GM12801 (cell line): ENCODE measurements around the gene HERPUD1.

Source experiments
- CTCF ChIP-seq: IDR thresholded peaks from one replicate; pipeline ENCODE4 v1.5.1; 2011; ENCODE audit warnings: control low read depth; ENCODE audit not compliant: insufficient read length; ENCODE audit errors: extremely low read depth

Gene HERPUD1

GRCh38 chr16:56933828-56934598 is 2.1 kb downstream of the HERPUD1 start:
- no peak for TF ChIP-seq CTCF

GRCh38 chr16:56935201-56935600 is 3.3 kb downstream of the HERPUD1 start:
- no peak for TF ChIP-seq CTCF

GRCh38 chr16:56936491-56936890 is 4.5 kb downstream of the HERPUD1 start:
- no peak for TF ChIP-seq CTCF

GRCh38 chr16:56936950-56937349 is 5.0 kb downstream of the HERPUD1 start:
- TF ChIP-seq CTCF, result no peak

GRCh38 chr16:56938664-56939513 is 6.9 kb downstream of the HERPUD1 start:
- no peak for TF ChIP-seq CTCF

- no peak for TF ChIP-seq CTCF
These were observed 7.9 kb downstream of the HERPUD1 start for GRCh38 chr16:56939801-56940200.

- TF ChIP-seq CTCF, result no peak
These were observed 9.2 kb downstream of the HERPUD1 start for GRCh38 chr16:56941092-56941491.
